ENCODE measurements around the gene MIP.
"Not testable (repeated sequence)": the region's sequence is repeated elsewhere in the genome, so short reads cannot be mapped to it uniquely, and the experiment has no call there.

Gene MIP

DNA sequence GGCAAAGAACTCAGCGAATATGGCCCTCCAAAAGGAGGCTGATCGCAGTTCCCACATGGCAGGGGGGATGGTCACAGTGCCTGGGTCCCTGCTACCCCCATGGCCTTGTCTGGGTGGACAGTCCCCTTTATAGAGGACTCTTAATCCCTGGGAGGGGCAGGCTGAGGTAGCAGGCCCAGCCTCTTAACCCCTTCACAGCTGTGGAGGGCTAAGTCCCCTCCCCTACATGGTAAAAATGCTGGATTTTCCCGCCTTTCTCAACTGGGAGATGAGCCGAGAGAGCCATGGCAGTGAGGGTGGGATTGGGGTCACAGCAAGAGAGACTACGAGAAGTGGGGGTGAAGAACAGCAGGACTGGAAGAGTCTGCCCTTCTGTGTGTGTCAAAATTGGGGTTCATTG lies at the start of gene MIP:
Gene MIP (minus strand): TSS at position 101 of the 400 bp plus-strand sequence. CDS start 44 bp downstream, at position 57.
- DNase-seq (ENCODE audit: low read depth in 1 of 2, low spot score in 1 of 2) = no peak

DNA sequence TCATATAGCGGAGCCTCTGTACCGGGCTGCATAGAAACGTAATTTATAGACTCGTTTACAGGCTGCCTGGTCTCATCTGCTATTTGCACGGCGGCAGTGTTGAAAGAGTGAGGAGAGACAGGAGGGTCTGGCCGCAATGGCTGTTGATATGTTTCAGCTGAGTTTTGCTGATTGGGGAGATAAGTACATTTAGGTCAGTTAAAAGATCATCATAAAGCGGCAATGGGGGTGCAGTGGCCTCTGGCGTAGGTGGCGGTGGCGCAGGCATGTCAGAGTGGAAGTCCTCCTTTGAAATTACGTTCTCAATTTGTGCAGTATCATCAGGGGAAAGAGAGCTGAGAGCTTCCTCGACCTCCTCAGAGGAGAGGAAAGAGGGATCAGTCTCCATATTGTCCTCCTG lies 45.4 kb upstream of the MIP start:
- DNase-seq (ENCODE audit: low read depth in 1 of 2, low spot score in 1 of 2) = not testable (repeated sequence)

DNA sequence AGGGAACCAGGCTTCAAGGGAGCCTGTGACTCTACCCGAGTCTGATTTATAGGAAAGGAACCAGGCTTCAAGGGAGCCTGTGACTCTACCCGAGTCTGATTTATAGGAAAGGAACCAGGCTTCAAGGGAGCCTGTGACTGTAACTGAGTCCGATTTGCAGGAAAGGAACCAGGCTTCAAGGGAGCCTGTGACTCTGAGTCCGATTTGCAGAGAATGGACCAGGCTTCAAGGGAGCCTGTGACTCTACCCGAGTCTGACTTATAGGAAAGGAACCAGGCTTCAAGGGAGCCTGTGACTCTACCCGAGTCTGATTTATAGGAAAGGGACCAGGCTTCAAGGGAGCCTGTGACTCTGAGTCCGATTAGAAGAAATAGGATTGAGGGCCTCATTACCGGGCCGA lies 45.0 kb upstream of the MIP start:
- not testable (repeated sequence) for DNase-seq (ENCODE audit: low read depth in 1 of 2, low spot score in 1 of 2)

GRCh38 chr12:56498126-56498902 lies 43.9 kb upstream of the MIP start:
- not testable (repeated sequence) for DNase-seq (ENCODE audit: low read depth in 1 of 2, low spot score in 1 of 2)

GRCh38 chr12:56496704-56497103 lies 42.2 kb upstream of the MIP start:
- peak in 1 of 2 donors; percentile 42 for DNase-seq (ENCODE audit: low read depth in 1 of 2, low spot score in 1 of 2)

DNA sequence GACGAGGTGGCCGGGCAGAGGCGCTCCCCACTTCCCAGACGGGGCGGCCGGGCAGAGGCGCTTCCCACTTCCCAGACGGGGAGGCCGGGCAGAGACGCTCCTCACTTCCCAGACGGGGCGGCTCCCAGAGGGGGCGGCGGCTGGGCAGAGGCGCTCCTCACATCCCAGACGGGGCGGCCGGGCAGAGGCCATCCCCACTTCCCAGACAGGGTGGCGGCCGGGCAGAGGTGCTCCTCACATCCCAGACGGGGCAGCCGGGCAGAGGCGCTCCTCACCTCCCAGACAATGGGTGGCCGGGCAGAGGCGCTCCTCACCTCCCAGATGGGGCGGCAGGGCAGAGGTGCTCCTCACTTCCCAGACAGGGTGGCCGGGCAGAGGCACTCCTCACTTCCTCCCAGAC lies 40.0 kb upstream of the MIP start:
- not testable (repeated sequence) for DNase-seq (ENCODE audit: low read depth in 1 of 2, low spot score in 1 of 2)

GRCh38 chr12:56494106-56494415 lies 39.6 kb upstream of the MIP start:
- not testable (repeated sequence) for DNase-seq (ENCODE audit: low read depth in 1 of 2, low spot score in 1 of 2)

DNA sequence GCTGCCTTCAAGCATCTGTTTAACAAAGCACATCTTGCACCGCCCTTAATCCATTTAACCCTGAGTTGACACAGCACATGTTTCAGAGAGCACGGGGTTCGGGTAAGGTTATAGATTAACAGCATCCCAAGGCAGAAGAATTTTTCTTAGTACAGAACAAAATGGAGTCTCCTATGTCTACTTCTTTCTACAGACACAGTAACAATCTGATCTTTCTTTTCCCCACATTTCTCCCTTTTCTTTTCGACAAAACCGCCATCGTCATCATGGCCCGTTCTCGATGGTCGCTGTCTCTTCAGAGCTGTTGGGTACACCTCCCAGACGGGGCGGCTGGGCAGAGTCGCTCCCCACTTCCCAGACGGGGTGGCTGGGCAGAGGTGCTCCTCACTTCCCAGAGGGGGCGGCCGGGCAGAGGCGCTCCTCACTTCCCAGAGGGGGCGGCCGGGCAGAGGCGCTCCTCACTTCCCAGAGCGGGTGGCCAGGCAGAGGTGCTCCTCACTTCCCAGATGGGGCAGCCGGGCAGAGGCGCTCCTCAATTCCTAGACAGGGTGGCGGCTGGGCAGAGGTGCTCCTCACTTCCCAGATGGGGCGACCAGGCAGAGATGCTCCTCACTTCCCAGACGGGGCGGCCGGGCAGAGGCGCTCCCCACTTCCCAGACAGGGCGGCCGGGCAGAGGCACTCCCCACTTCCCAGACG lies 39.1 kb upstream of the MIP start:
- not testable (repeated sequence) for DNase-seq (ENCODE audit: low read depth in 1 of 2, low spot score in 1 of 2)

DNA sequence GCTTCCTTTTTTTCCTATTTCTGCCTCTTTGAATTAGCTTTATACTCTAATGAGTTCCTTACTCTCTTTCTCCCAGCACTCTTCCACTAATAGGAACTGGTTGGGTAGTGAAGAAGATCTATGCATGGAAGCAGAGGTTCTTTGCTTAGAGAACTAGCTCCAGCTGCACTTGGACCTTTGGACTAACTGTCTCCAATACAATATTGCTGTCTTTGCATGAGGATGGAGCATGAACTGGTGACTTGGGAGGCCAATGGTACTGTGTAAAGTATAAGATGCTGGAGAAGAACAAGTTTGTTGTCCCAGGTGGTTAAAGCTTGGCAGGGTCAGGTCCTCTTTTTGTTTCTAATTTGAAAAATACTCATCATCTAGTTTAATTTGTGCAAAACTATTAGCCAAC lies 35.9 kb upstream of the MIP start:
- no peak for DNase-seq (ENCODE audit: low read depth in 1 of 2, low spot score in 1 of 2)

- DNase-seq (ENCODE audit: low read depth in 1 of 2, low spot score in 1 of 2) = peak; percentile 42 to 51
Measured at GRCh38 chr12:56488041-56488955, 33.8 kb upstream of the MIP start, which contains the start of gene GLS2. GLS2 (minus strand) TSS chr12:56488161; CDS start chr12:56488118, 43 bp downstream.

- DNase-seq (ENCODE audit: low read depth in 1 of 2, low spot score in 1 of 2) = no peak
Measured at GRCh38 chr12:56487448-56488040, 33.1 kb upstream of the MIP start.

DNA sequence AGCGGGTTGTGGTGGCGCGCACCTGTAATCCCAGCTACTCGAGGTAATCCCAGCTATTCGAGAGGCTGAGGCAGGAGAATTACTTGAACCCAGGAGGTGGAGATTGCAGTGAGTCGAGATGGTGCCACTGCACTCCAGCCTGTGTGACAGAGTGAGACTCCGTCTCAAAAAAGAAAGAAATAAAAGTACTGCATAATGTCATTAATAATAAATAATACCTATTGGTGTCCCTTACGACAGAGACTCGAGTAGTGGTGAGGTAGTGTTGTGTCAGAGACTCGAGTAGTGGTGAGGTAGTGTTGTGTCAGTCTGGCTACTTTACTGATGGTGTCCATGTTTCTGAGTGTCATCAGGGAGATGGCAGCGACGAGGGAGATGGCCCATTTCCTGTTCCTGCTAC lies 32.2 kb upstream of the MIP start:
- DNase-seq (ENCODE audit: low read depth in 1 of 2, low spot score in 1 of 2) = no peak

- DNase-seq (ENCODE audit: low read depth in 1 of 2, low spot score in 1 of 2) = no peak
Measured at GRCh38 chr12:56484566-56484965, 30.1 kb upstream of the MIP start.

GRCh38 chr12:56479625-56480024 lies 25.2 kb upstream of the MIP start:
- no peak for DNase-seq (ENCODE audit: low read depth in 1 of 2, low spot score in 1 of 2)

GRCh38 chr12:56477521-56478225 lies 23.2 kb upstream of the MIP start:
- DNase-seq (ENCODE audit: low read depth in 1 of 2, low spot score in 1 of 2) = no peak

DNA sequence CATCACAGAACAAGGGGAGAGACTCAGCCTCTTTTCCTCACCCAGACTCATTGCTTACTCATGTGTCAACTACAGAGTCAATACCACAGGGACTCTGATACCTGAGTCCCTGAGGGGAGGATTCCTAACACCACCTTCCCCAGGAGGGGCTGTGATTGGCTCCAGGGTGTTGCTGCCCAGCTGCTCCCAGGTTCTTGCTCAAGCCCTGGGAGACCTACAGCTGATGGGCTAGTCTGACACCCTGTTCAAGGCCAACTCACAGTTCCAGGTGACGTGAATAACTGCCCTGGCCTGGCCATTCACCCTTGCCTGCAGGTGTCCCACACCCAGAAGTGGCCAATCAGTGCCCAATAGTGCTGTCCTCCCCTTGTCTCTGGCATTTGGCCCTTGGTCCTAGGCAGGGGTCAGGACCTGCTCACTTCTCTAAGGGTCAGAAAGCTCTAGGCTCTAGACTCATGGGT lies 22.5 kb upstream of the MIP start:
- no peak for DNase-seq (ENCODE audit: low read depth in 1 of 2, low spot score in 1 of 2)

GRCh38 chr12:56476143-56476542 lies 21.7 kb upstream of the MIP start:
- no peak for DNase-seq (ENCODE audit: low read depth in 1 of 2, low spot score in 1 of 2)

GRCh38 chr12:56474389-56474788 lies 19.9 kb upstream of the MIP start:
- DNase-seq (ENCODE audit: low read depth in 1 of 2, low spot score in 1 of 2) = no peak

- no peak for DNase-seq (ENCODE audit: low read depth in 1 of 2, low spot score in 1 of 2)
Measured at GRCh38 chr12:56469007-56469930, 14.8 kb upstream of the MIP start.
